ENCODE measurements around the gene CNDP1.

The CNDP1 gene

DNA sequence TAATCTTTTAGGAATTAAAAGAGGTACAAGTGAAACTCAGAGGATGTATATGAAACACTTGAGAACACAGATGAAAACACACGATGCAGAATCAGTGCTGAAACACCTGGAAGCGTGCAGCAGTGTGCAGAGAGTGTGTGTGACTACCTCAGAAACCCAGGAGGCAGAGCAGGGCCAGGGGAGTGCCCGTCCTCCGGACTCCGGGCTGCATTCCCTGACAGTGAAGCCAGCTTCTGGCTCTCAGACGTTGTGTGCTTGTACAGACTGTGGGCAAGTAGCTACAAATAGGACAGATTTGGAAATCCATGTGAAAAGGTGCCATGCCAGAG, 98.0 kb downstream of the CNDP1 start:
- no peak for DNase-seq

DNA sequence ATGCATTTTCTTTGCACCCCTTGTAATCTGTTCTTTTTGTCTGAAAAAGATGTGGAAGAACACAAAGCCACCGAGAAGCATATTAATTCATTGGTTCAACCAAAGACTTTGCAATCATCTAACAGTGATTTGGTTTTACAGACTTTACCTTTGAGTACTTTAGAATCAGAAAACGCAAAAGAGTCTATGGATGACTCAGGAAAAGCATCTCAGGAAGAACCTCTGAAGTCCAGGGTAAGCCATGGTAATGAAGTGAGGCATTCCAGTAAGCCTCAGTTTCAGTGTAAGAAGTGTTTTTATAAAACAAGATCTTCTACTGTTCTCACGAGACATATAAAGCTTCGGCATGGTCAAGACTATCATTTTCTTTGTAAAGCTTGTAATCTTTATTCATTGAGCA, 98.6 kb downstream of the CNDP1 start:
- DNase-seq = no peak

DNA sequence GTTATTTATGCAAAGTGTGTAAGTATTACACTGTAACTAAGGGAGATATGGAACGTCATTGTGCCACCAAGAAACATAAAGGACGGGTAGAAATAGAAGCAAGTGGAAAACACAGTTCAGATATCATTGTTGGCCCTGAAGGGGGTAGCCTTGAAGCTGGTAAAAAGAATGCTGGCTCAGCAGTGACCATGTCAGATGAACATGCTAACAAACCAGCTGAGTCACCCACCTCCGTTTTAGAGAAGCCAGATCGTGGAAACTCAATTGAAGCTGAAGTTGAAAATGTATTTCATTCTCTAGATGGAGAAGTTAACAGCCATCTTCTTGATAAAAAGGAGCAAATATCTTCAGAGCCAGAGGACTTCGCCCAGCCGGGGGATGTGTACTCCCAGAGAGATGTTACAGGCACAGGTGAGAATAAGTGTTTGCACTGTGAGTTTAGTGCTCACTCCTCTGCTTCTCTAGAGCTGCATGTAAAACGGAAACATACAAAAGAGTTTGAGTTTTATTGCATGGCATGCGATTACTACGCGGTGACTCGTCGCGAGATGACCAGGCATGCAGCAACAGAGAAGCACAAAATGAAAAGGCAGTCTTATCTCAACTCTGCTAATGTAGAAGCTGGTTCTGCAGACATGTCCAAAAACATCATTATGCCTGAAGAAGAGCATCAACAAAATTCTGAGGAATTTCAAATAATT, 99.5 kb downstream of the CNDP1 start:
- DNase-seq = no peak

DNA sequence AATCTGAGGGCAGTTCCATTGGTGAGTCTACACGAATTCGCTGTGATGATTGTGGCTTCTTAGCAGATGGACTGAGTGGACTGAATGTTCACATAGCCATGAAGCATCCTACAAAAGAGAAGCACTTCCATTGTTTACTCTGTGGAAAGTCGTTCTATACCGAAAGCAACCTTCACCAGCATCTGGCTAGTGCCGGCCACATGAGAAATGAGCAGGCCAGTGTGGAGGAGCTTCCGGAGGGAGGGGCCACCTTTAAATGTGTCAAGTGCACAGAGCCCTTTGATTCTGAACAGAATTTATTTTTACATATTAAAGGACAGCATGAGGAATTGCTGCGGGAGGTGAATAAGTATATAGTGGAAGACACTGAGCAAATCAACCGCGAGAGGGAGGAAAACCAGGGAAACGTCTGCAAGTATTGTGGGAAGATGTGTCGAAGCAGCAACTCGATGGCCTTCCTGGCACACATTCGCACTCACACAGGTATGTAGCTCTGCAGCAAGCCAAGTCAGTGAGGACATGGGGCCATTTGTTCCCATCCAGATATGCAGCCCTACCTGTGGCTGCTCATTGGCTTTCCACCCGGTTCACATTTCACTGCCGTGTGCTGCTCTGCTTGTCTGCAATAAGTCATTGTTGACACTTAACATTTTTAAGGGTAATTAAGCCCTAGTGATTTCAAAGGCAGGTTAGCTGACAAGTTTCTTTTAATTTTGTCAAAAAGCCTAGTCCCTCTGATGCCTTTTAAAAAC, 101.1 kb downstream of the CNDP1 start:
- peak; percentile 13 for DNase-seq
